ENCODE data around the gene TMEM220. TPM values are rescaled to one million over a fixed set of nuclear protein-coding genes. Genes with fewer than 3 reads are reported as not detected.

TMEM220 gene
- total and polyA plus RNA-seq, 10 of the 15 experiments (the other 5 are each of a cell fraction or from before 2014, with no cell fraction given) = 0.02 to 0.30 (median 0.06) TPM; not detected in 1

- Histone ChIP-seq H3K27ac (ENCODE audit: control insufficient read depth, insufficient read depth) (no peak overlapping the region), H3K27me3 (replicated peaks in 1 of 2; ENCODE audit: control insufficient read depth in 2 of 2, insufficient read depth in 2 of 2, low read length in 1 of 2) (no peaks in the 10 kb centered on the region), H3K9ac (ENCODE audit: control insufficient read depth, insufficient read depth, low read length) (no peak overlapping the region), H3K4me2 (ENCODE audit: control insufficient read depth, insufficient read depth) (no peak overlapping the region), H3K36me3 (ENCODE audit: control insufficient read depth in 2 of 2, insufficient read depth in 2 of 2, low read length in 1 of 2) (peaks cover 3 to 23% of the 10 kb centered on the region in 2 experiments), H3K79me2 (ENCODE audit: control insufficient read depth, insufficient read depth, low read length) (no peaks in the 10 kb centered on the region; the same call in 1 of the 2 replicates), H3K4me3 (no peak overlapping the region), H4K20me1 (ENCODE audit: control insufficient read depth, insufficient read depth) (no peaks in the 10 kb centered on the region), H3K9me3 (replicated peaks; ENCODE audit: control insufficient read depth, insufficient read depth, low read length) (no peaks in the 10 kb centered on the region), H3K4me1 (ENCODE audit: control insufficient read depth, insufficient read depth, low read length) (no peaks in the 10 kb centered on the region), H2AFZ (ENCODE audit: control insufficient read depth, low read depth, low read length) (no peak overlapping the region)
- intact Hi-C loops (cut with micrococcal nuclease; ENCODE audit: unreplicated experiment) (no loop called here), in situ Hi-C loops (cut with MboI) (no loop called here)
- DNase-seq (ENCODE audit: low read depth, low spot score) = no peak
- SMC1A ChIA-PET (ENCODE audit: uncharacterized antibody, unreplicated experiment) = interaction anchor here (2.1 kb wide), 1 partner anchor 37 kb away, joined by 6 read pairs; no protein-coding TSS in a partner anchor
- BruUV-seq (replicated peaks) = no TSS peak
- RAD21 ChIA-PET (ENCODE audit: unreplicated experiment) = no interaction called here
- ATAC-seq = no peak
- POLR2A ChIA-PET = no interaction called here
- no peak for TF ChIP-seq BMI1 (IDR thresholded peaks at IDR 0.05; ENCODE audit: borderline replicate concordance)
- TF ChIP-seq ASH2L (IDR thresholded peaks at IDR 0.05; ENCODE audit: borderline replicate concordance, low read depth) = no peak
- TF ChIP-seq, protein P1, sequence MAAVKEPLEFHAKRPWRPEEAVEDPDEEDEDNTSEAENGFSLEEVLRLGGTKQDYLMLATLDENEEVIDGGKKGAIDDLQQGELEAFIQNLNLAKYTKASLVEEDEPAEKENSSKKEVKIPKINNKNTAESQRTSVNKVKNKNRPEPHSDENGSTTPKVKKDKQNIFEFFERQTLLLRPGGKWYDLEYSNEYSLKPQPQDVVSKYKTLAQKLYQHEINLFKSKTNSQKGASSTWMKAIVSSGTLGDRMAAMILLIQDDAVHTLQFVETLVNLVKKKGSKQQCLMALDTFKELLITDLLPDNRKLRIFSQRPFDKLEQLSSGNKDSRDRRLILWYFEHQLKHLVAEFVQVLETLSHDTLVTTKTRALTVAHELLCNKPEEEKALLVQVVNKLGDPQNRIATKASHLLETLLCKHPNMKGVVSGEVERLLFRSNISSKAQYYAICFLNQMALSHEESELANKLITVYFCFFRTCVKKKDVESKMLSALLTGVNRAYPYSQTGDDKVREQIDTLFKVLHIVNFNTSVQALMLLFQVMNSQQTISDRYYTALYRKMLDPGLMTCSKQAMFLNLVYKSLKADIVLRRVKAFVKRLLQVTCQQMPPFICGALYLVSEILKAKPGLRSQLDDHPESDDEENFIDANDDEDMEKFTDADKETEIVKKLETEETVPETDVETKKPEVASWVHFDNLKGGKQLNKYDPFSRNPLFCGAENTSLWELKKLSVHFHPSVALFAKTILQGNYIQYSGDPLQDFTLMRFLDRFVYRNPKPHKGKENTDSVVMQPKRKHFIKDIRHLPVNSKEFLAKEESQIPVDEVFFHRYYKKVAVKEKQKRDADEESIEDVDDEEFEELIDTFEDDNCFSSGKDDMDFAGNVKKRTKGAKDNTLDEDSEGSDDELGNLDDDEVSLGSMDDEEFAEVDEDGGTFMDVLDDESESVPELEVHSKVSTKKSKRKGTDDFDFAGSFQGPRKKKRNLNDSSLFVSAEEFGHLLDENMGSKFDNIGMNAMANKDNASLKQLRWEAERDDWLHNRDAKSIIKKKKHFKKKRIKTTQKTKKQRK (IDR thresholded peaks at IDR 0.05; ENCODE audit: low read depth, low read length) = no peak
- no peak for TF ChIP-seq CEBPB (IDR thresholded peaks at IDR 0.05; ENCODE audit: borderline replicate concordance in 1 of 2, low read depth in 2 of 2, low read length in 2 of 2)
- no peak for TF ChIP-seq ZZZ3 (IDR thresholded peaks at IDR 0.05; ENCODE audit: control insufficient read depth, insufficient read length, low read depth)
- no peak for TF ChIP-seq CHD1 (IDR thresholded peaks at IDR 0.05; ENCODE audit: low read depth, low read length)
- TF ChIP-seq CREM (IDR thresholded peaks at IDR 0.05; ENCODE audit: low read depth) = no peak
- no peak for FAIRE-seq
- 97% methylated on average over 7 of the region's 7 CpGs for WGBS (ENCODE audit: insufficient coverage, insufficient replicate concordance, low lambda C conversion rate, missing lambda C conversion rate)
- CTCF ChIA-PET = interaction anchor here (1.0 to 3.6 kb wide), 4 partner anchors 17 to 50 kb away, joined by 3 to 18 read pairs (median 8); no protein-coding TSS in a partner anchor
Measured at GRCh38 chr17:10681866-10682446, 47.9 kb downstream of the TMEM220 start.

Data from GM12878 (cell line).